CD4-positive, alpha-beta T cell treated with Interleukin-4 for 1 hour (primary cell): ENCODE results near the gene VDAC1.

Experiments used
- DNase-seq, 2 donors: peaks; one replicate each; pipeline ENCODE4 v3.0.0-alpha.2; 2020 to 2022

VDAC1 gene

DNA sequence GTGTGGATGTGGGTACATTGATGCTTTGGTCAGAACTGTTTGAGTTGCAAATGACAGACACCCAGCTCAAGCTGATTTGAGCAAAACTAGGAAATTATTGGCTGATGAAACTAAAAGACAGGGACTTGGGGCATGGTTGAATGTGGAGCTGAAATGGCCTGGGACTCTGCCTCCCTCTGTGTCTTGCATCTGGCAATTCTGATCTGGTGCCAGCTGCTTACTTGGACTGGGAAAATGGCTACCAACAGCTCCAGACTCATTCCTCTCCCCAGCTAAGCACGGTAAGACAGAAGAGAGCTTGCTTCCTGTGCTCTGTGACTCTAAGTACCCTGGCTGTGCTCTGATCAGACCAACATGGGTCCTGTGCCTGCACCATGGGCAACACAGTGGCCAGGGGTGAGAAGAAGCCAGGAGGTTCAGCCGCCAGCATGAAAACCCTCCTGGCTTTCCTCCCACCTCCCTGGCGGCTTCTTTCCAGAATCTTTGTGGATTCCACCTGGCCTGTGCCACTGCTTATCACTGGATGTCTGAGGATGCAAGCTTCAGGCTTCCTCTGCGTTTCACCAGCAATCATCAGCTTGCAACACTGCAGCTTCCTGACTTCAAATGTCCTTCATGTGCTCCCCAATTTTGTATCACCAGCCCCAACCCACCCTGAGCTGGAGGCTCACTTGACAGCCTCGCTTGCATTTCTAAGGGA lies 80.4 kb downstream of the VDAC1 start:
- DNase-seq = no peak

DNA sequence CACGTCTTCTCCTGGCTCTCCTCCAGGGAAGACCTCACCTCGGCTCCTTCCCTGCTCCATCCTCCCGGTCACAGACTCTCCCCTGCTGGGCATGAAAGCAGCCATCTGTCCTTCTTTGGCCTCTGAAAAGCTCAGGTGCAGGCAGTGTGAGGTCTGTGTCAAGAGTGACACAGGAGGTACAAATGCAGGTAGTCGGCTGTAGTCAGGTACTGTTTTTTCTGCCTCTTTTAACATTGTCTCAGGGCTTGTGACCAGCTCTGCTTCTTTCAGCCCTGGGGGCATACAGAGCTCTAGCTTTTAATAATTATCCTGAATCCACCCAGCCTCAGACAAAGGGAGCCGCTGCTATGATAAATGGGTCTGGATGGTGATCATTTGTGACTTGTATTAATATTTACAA lies 82.8 kb downstream of the VDAC1 start:
- no peak for DNase-seq
